Measurements from ENCODE around the gene PLCB1. TPM values are rescaled to one million over a fixed set of nuclear protein-coding genes. Genes with fewer than 3 reads are reported as not detected.

Gene PLCB1
- total and polyA plus RNA-seq, 3 experiments from 2014 or later: 8.5 to 9.9 (median 8.8) TPM

DNA sequence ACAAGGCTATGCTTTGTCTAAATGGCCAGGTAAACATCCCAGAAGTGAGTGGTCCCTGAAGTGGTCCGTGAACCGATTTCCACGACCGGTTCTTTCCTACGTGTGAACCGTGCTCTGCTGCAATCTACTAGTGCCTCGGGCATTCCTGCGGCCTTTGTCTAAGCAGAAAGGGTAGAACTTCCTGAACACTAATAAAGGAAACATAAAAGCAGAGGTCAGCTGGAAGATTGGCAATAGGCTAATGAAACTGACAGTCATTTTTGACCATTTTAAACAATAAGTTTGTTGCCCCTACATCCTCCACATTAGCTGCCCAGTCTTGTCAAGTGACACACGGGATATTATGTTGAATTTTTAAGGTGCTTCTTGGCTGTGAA is 410.0 kb downstream of the PLCB1 start:
- no peak overlapping the region for H3K4me3 ChIP-seq (ENCODE audit: low read length)
- no peaks in the 10 kb centered on the region for H3K9me3 ChIP-seq (ENCODE audit: low read length)
- Mint-ChIP-seq H3K9me3 (peaks cover 0 to 2% (median 0%) of the 10 kb centered on the region in 5 donors), H3K4me1 (peaks cover 0 to 12% (median 0%) of the 10 kb centered on the region in 3 donors), H3K27me3 (no peaks in the 10 kb centered on the region), H3K27ac (no peak overlapping the region), H3K36me3 (peaks cover 0 to 4% (median 0%) of the 10 kb centered on the region in 3 donors), H3K4me3 (no peak overlapping the region)
- no peak overlapping the region for H3K27ac ChIP-seq (ENCODE audit: low read depth, low read length)
- H3K36me3 ChIP-seq (ENCODE audit: insufficient read depth, low read length): no peaks in the 10 kb centered on the region
- no peak for DNase-seq
- no peaks in the 10 kb centered on the region for H3K4me1 ChIP-seq (ENCODE audit: insufficient read depth, low read length)
- ChIA-PET POLR2A (no interaction called here), CTCF (interaction anchor here (1.0 kb wide), 1 partner anchor 10 kb away, joined by 3 read pairs; no protein-coding TSS in a partner anchor)
- no peaks in the 10 kb centered on the region for H3K27me3 ChIP-seq (ENCODE audit: insufficient read depth, low read length, poor library complexity, severe bottlenecking)

DNA sequence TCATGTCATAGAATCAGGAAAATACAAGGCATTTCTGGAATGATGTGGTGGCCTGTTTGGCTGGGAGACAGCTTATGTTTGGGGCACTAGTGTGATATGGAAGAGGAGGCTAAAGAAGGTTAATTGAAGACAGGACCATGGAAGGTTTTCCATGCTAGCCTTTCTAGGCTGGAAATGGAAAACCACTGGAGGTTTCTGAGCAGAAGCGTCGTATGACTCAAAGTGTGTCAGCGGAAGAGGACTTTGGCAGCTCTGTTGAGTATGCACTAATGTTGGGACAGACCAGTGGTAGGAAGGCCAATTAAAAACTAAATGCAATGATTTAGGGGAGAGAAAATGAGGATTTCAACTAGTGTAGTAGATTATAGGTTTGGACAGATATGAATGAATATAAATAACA is 413.1 kb downstream of the PLCB1 start:
- peaks cover 0 to 9% (median 0%) of the 10 kb centered on the region in 3 donors for H3K36me3 Mint-ChIP-seq

DNA sequence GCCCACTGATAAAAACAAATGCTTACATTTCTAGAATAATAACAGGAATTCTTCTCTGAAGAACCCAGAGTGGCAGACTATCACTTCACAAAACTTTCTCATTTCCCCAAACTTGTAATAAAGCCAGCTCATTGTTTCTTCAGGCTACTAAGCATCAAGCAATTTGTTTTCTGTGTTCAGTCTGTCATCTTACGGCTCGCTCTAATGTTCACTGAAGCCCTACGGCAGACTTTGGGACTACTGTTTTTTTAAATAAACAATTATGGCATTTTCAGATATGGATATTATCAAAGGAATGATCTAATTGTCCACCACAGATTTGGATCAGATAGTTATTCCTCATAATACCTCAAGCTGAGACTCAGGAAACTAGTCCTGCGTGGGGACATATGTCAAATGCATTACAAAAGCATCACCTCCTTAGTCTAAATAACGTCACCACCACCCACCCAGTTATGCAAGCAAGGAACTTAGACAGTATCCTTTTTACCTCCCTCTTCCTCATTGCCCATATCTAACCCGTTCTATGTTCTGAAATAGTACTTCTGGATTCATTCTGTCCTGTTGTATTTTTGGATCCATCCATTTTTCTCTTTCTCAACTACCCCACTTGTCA is 415.1 kb downstream of the PLCB1 start:
- H3K4me1 ChIP-seq (ENCODE audit: insufficient read depth, low read length): no peaks in the 10 kb centered on the region
- peaks cover 0 to 9% (median 0%) of the 10 kb centered on the region in 3 donors for H3K4me1 Mint-ChIP-seq
- H3K9me3 ChIP-seq (ENCODE audit: low read length): no peaks in the 10 kb centered on the region
- ChIA-PET CTCF (no interaction called here), POLR2A (no interaction called here)
- H3K9me3 Mint-ChIP-seq: peaks cover 0 to 6% (median 0%) of the 10 kb centered on the region in 5 donors
- no peak overlapping the region for H3K27ac Mint-ChIP-seq
- no peak for DNase-seq
- H3K36me3 Mint-ChIP-seq: peaks cover 0 to 16% (median 3%) of the 10 kb centered on the region in 3 donors
- H3K27me3 Mint-ChIP-seq: no peaks in the 10 kb centered on the region
- H3K4me3 ChIP-seq (ENCODE audit: low read length): no peak overlapping the region
- H3K27ac ChIP-seq (ENCODE audit: low read depth, low read length): no peak overlapping the region
- H3K27me3 ChIP-seq (ENCODE audit: insufficient read depth, low read length, poor library complexity, severe bottlenecking): no peaks in the 10 kb centered on the region
- H3K36me3 ChIP-seq (ENCODE audit: insufficient read depth, low read length): no peaks in the 10 kb centered on the region
- H3K4me3 Mint-ChIP-seq: no peak overlapping the region

More for the DNA sequence above, 413.1 kb downstream of the PLCB1 start:
- Histone ChIP-seq H3K27me3 (ENCODE audit: insufficient read depth, low read length, poor library complexity, severe bottlenecking) (no peaks in the 10 kb centered on the region), H3K36me3 (ENCODE audit: insufficient read depth, low read length) (no peaks in the 10 kb centered on the region), H3K4me1 (ENCODE audit: insufficient read depth, low read length) (no peaks in the 10 kb centered on the region), H3K9me3 (ENCODE audit: low read length) (no peaks in the 10 kb centered on the region), H3K4me3 (ENCODE audit: low read length) (no peak overlapping the region), H3K27ac (ENCODE audit: low read depth, low read length) (no peak overlapping the region)
- POLR2A ChIA-PET: no interaction called here
- H3K27ac Mint-ChIP-seq: peak overlapping the region in 1 of 8 donors; percentile 79
- no peak for DNase-seq
- H3K27me3 Mint-ChIP-seq: no peaks in the 10 kb centered on the region
- no peak overlapping the region for H3K4me3 Mint-ChIP-seq
- peaks cover 0 to 2% (median 0%) of the 10 kb centered on the region in 5 donors for H3K9me3 Mint-ChIP-seq
- CTCF ChIA-PET: no interaction called here
- peaks cover 0 to 9% (median 0%) of the 10 kb centered on the region in 3 donors for H3K4me1 Mint-ChIP-seq

DNA sequence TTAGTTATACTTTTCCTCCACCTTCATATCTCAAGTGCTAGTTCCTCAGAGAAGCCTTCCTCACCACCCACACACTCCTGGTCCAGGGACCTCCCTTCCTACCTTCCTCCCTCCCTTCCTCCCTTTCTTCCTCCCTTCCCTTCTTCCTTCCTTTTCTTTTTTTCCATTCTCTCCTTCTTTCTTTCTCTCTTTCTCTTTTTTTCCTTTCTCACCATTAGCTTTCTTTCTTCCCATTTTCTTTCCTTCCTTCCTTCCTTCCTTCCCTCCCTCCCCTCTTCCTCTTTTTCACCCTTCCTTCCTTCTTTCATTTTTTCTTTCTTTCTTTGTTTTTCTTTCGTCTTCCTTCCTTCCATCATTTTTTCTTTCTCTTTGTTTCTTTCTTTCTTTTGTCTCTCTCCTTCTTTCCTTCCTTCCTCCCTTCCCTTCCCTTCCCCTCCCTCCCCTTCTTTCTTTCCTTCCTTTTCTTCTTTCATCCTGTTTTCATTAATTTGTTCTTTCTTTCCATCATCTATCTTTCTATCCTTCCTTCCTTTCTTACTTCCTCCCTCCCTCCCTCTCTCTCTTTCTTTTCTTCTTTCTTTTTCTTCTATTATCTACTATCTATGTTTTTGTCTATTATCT is 416.0 kb downstream of the PLCB1 start:
- Mint-ChIP-seq H3K27ac (no peak overlapping the region), H3K36me3 (peaks cover 0 to 23% (median 3%) of the 10 kb centered on the region in 3 donors), H3K4me3 (no peak overlapping the region), H3K27me3 (no peaks in the 10 kb centered on the region), H3K9me3 (peaks cover 0 to 6% (median 3%) of the 10 kb centered on the region in 5 donors), H3K4me1 (peaks cover 0 to 7% (median 0%) of the 10 kb centered on the region in 3 donors)
- ChIA-PET CTCF (no interaction called here), POLR2A (no interaction called here)
- Histone ChIP-seq H3K4me3 (ENCODE audit: low read length) (no peak overlapping the region), H3K9me3 (ENCODE audit: low read length) (no peaks in the 10 kb centered on the region), H3K27ac (ENCODE audit: low read depth, low read length) (no peak overlapping the region), H3K4me1 (ENCODE audit: insufficient read depth, low read length) (no peaks in the 10 kb centered on the region), H3K36me3 (ENCODE audit: insufficient read depth, low read length) (no peaks in the 10 kb centered on the region), H3K27me3 (ENCODE audit: insufficient read depth, low read length, poor library complexity, severe bottlenecking) (no peaks in the 10 kb centered on the region)
- DNase-seq: no peak

- H3K27me3 Mint-ChIP-seq: no peaks in the 10 kb centered on the region
- Histone ChIP-seq H3K4me3 (ENCODE audit: low read length) (no peak overlapping the region), H3K36me3 (ENCODE audit: insufficient read depth, low read length) (no peaks in the 10 kb centered on the region), H3K9me3 (ENCODE audit: low read length) (no peaks in the 10 kb centered on the region), H3K27me3 (ENCODE audit: insufficient read depth, low read length, poor library complexity, severe bottlenecking) (no peaks in the 10 kb centered on the region), H3K4me1 (ENCODE audit: insufficient read depth, low read length) (no peaks in the 10 kb centered on the region), H3K27ac (ENCODE audit: low read depth, low read length) (no peak overlapping the region)
- DNase-seq: no peak
- H3K27ac Mint-ChIP-seq: peak overlapping the region in 1 of 8 donors; percentile 2
- peaks cover 0 to 6% (median 5%) of the 10 kb centered on the region in 5 donors for H3K9me3 Mint-ChIP-seq
- ChIA-PET POLR2A (no interaction called here), CTCF (no interaction called here)
- peaks cover 0 to 27% (median 4%) of the 10 kb centered on the region in 3 donors for H3K36me3 Mint-ChIP-seq
- H3K4me1 Mint-ChIP-seq: peaks cover 0 to 4% (median 0%) of the 10 kb centered on the region in 3 donors
- no peak overlapping the region for H3K4me3 Mint-ChIP-seq
Measured at GRCh38 chr20:8549192-8549591, 417.1 kb downstream of the PLCB1 start.

GRCh38 chr20:8557711-8558110 is 425.6 kb downstream of the PLCB1 start:
- Mint-ChIP-seq H3K27ac (no peak overlapping the region), H3K27me3 (no peaks in the 10 kb centered on the region), H3K36me3 (peaks cover 3 to 57% (median 3%) of the 10 kb centered on the region in 3 donors), H3K4me3 (no peak overlapping the region), H3K4me1 (no peaks in the 10 kb centered on the region), H3K9me3 (peaks cover 15 to 48% (median 33%) of the 10 kb centered on the region in 5 donors)
- no peaks in the 10 kb centered on the region for H3K9me3 ChIP-seq (ENCODE audit: low read length)
- CTCF ChIA-PET: no interaction called here
- no peaks in the 10 kb centered on the region for H3K36me3 ChIP-seq (ENCODE audit: insufficient read depth, low read length)
- DNase-seq: no peak
- H3K27me3 ChIP-seq (ENCODE audit: insufficient read depth, low read length, poor library complexity, severe bottlenecking): no peaks in the 10 kb centered on the region
- no peak overlapping the region for H3K4me3 ChIP-seq (ENCODE audit: low read length)
- POLR2A ChIA-PET: no interaction called here
- H3K27ac ChIP-seq (ENCODE audit: low read depth, low read length): no peak overlapping the region
- no peaks in the 10 kb centered on the region for H3K4me1 ChIP-seq (ENCODE audit: insufficient read depth, low read length)

DNA sequence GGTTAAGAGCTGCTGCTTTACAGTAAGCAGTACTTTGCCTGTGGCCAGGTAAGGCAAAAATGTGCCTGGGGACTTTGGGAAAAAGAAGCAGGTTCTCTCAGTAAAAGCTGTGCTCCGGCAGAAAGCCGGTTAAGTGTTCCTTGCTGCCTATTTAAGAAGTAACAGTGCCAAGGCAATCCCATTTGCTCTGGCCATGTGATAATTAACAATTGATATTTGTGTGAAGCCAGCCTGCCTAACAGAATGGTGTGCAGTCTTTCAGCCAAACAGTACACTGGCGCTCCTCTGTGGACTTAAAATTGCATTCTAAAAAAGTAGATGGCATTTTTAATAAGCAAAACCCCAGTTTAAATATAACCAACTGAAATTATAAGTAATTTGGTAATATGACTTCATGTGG is 430.3 kb downstream of the PLCB1 start:
- Mint-ChIP-seq H3K27me3 (peaks cover 0 to 2% of the 10 kb centered on the region in 2 donors), H3K4me1 (no peaks in the 10 kb centered on the region), H3K4me3 (no peak overlapping the region), H3K36me3 (peaks cover 0 to 36% (median 2%) of the 10 kb centered on the region in 3 donors), H3K27ac (no peak overlapping the region), H3K9me3 (peaks cover 11 to 27% (median 14%) of the 10 kb centered on the region in 5 donors)
- Histone ChIP-seq H3K4me1 (ENCODE audit: insufficient read depth, low read length) (no peaks in the 10 kb centered on the region), H3K4me3 (ENCODE audit: low read length) (no peak overlapping the region), H3K36me3 (ENCODE audit: insufficient read depth, low read length) (no peaks in the 10 kb centered on the region), H3K9me3 (ENCODE audit: low read length) (no peaks in the 10 kb centered on the region), H3K27me3 (ENCODE audit: insufficient read depth, low read length, poor library complexity, severe bottlenecking) (no peaks in the 10 kb centered on the region), H3K27ac (ENCODE audit: low read depth, low read length) (no peak overlapping the region)
- ChIA-PET CTCF (no interaction called here), POLR2A (no interaction called here)
- no peak for DNase-seq

DNA sequence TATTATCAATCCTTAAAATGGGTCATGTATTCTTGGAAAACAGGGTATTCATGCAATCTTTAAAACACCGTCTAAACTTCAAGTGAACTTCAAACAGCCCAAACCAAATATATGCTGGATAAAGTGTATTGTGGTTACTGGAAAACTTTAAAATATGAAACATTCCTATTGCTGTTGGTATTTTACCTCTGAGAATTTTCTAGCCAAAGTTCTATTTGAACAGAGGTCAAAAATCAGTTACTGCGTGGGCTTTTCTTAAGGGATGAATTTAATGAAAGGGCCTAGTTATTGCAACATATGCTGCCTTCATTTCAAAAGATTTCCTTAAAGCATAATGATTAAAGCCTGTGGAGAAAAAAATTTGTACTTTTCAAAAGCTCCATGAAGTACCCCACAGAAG is 436.0 kb downstream of the PLCB1 start:
- H3K36me3 ChIP-seq (ENCODE audit: insufficient read depth, low read length): no peaks in the 10 kb centered on the region
- H3K27me3 ChIP-seq (ENCODE audit: insufficient read depth, low read length, poor library complexity, severe bottlenecking): no peaks in the 10 kb centered on the region
- H3K4me1 ChIP-seq (ENCODE audit: insufficient read depth, low read length): no peaks in the 10 kb centered on the region
- H3K27ac Mint-ChIP-seq: no peak overlapping the region
- H3K27me3 Mint-ChIP-seq: peaks cover 0 to 2% of the 10 kb centered on the region in 2 donors
- no peak overlapping the region for H3K4me3 ChIP-seq (ENCODE audit: low read length)
- ChIA-PET CTCF (no interaction called here), POLR2A (no interaction called here)
- H3K36me3 Mint-ChIP-seq: peaks cover 0 to 12% (median 2%) of the 10 kb centered on the region in 3 donors
- H3K4me3 Mint-ChIP-seq: no peak overlapping the region
- DNase-seq: no peak
- H3K9me3 Mint-ChIP-seq: peaks cover 0 to 5% (median 2%) of the 10 kb centered on the region in 5 donors
- H3K4me1 Mint-ChIP-seq: peaks cover 0 to 4% (median 0%) of the 10 kb centered on the region in 3 donors
- H3K9me3 ChIP-seq (ENCODE audit: low read length): no peaks in the 10 kb centered on the region
- H3K27ac ChIP-seq (ENCODE audit: low read depth, low read length): no peak overlapping the region
